Naive thymus-derived CD8-positive, alpha-beta T cell (primary cell): ENCODE measurements around the gene ERCC3. TPM values are rescaled to one million over a fixed set of nuclear protein-coding genes. Genes with fewer than 3 reads are reported as not detected.

Source experiments
- ATAC-seq, 2 donors: fragments of 150-1000 bp; cut with Tn5 transposase in 1 of 2; sonication (Bioruptor Pico), chemical (Tn5 transposase) in 1 of 2; 1 replicate in 1 of 2; 2 replicates in 1 of 2; pipeline ENCODE4 v1.10.0; 2021; ENCODE audit warnings: mild to moderate bottlenecking in 2 of 2, moderate library complexity in 2 of 2
- POLR2A ChIA-PET: fragments of 350-600 bp; sonication (Branson Sonifier 250); formaldehyde crosslinking; loops from one replicate; lab custom pipeline; 2021; ENCODE audit warnings: antibody characterized with exemption; lab: Charles Lee
- DNase-seq, 10 donors: peaks; one replicate each; pipeline versions ENCODE4 v3.0.0 to v3.0.0-alpha.2; 2020 to 2022
- H3K27ac Mint-ChIP-seq, 10 donors: one replicate each; pipeline ENCODE4 v1.8.0; 2020 to 2022; ENCODE audit warnings: mild to moderate bottlenecking in 10 of 10, mixed read lengths in 10 of 10, moderate library complexity in 4 of 10, inconsistent platforms in 1 of 10
- H3K27me3 Mint-ChIP-seq, 5 donors: one replicate each; pipeline ENCODE4 v1.8.0; 2021 to 2022; ENCODE audit warnings: mixed read lengths in 5 of 5
- H3K36me3 Mint-ChIP-seq, 3 donors: one replicate each; pipeline ENCODE4 v1.8.0; 2020 to 2022; ENCODE audit warnings: mixed read lengths in 3 of 3, mild to moderate bottlenecking in 2 of 3, inconsistent platforms in 1 of 3
- H3K4me1 Mint-ChIP-seq, 4 donors: one replicate each; pipeline ENCODE4 v1.8.0; 2021 to 2022; ENCODE audit warnings: mixed read lengths in 4 of 4
- H3K4me3 Mint-ChIP-seq, 10 donors: one replicate each; pipeline ENCODE4 v1.8.0; 2020 to 2022; ENCODE audit warnings: mild to moderate bottlenecking in 10 of 10, mixed read lengths in 10 of 10, moderate library complexity in 6 of 10, inconsistent platforms in 1 of 10
- H3K9me3 Mint-ChIP-seq, 9 donors: one replicate each; pipeline ENCODE4 v1.8.0; 2020 to 2022; ENCODE audit warnings: mixed read lengths in 9 of 9, mild to moderate bottlenecking in 3 of 9, inconsistent platforms in 1 of 9, moderate library complexity in 1 of 9
- polyA plus RNA-seq, 3 donors: library from polyadenylated mRNA; unstranded; fragments of 300-500 nt; fragmentation: Illumina TruSeq; gene quantifications; one replicate each; pipeline ENCODE4 v1.2.3, GENCODE V29; 2021
- total RNA-seq, 8 experiments: library from RNA in 2 of 8; stranded (reverse) in 2 of 8; gene quantifications; one replicate each; pipeline ENCODE4 v1.2.3 and lab custom pipeline; 2021 to 2026

The ERCC3 gene
- total and polyA plus RNA-seq, 5 experiments from 2014 or later: 17.0 to 65.8 (median 27.2) TPM

GRCh38 chr2:127313406-127313805 lies 19.5 kb upstream of the ERCC3 start:
- no peak for ATAC-seq
- Mint-ChIP-seq H3K4me3 (no peak overlapping the region), H3K9me3 (no peaks in the 10 kb centered on the region), H3K36me3 (peaks cover 6 to 88% (median 16%) of the 10 kb centered on the region in 3 donors), H3K4me1 (peaks cover 0 to 3% (median 0%) of the 10 kb centered on the region in 4 donors), H3K27ac (no peak overlapping the region), H3K27me3 (no peaks in the 10 kb centered on the region)
- no peak for DNase-seq
- POLR2A ChIA-PET: no interaction called here

GRCh38 chr2:127310980-127311379 lies 17.0 kb upstream of the ERCC3 start:
- H3K36me3 Mint-ChIP-seq: peaks cover 6 to 85% (median 16%) of the 10 kb centered on the region in 3 donors
- DNase-seq (no peak), ATAC-seq (no peak)
- H3K9me3 Mint-ChIP-seq: no peaks in the 10 kb centered on the region
- H3K4me3 Mint-ChIP-seq: no peak overlapping the region
- H3K27ac Mint-ChIP-seq: peak overlapping the region in 2 of 10 donors; percentile 46 to 58
- no peaks in the 10 kb centered on the region for H3K27me3 Mint-ChIP-seq
- peaks cover 0 to 3% (median 0%) of the 10 kb centered on the region in 4 donors for H3K4me1 Mint-ChIP-seq
- POLR2A ChIA-PET: no interaction called here

GRCh38 chr2:127309468-127309867 lies 15.5 kb upstream of the ERCC3 start:
- Mint-ChIP-seq H3K9me3 (no peaks in the 10 kb centered on the region), H3K27me3 (no peaks in the 10 kb centered on the region)

GRCh38 chr2:127308586-127309138 lies 14.7 kb upstream of the ERCC3 start:
- Mint-ChIP-seq H3K4me1 (peaks cover 0 to 3% (median 0%) of the 10 kb centered on the region in 4 donors), H3K4me3 (no peak overlapping the region), H3K9me3 (no peaks in the 10 kb centered on the region), H3K36me3 (peaks cover 0 to 77% (median 16%) of the 10 kb centered on the region in 3 donors), H3K27ac (peak overlapping the region in 1 of 10 donors; percentile 15), H3K27me3 (no peaks in the 10 kb centered on the region)
- ATAC-seq (no peak), DNase-seq (no peak)
- POLR2A ChIA-PET: interaction anchor here (0.6 kb wide), 1 partner anchor 14 kb away, joined by 3 read pairs; no protein-coding TSS in a partner anchor

More at GRCh38 chr2:127309468-127309867, 15.5 kb upstream of the ERCC3 start:
- Mint-ChIP-seq H3K4me3 (no peak overlapping the region), H3K27ac (no peak overlapping the region), H3K4me1 (peaks cover 0 to 3% (median 0%) of the 10 kb centered on the region in 4 donors), H3K36me3 (peaks cover 4 to 81% (median 16%) of the 10 kb centered on the region in 3 donors)
- POLR2A ChIA-PET: no interaction called here
- DNase-seq: no peak
- no peak for ATAC-seq

GRCh38 chr2:127305990-127306585 lies 12.1 kb upstream of the ERCC3 start:
- POLR2A ChIA-PET: no interaction called here
- Mint-ChIP-seq H3K4me1 (peaks cover 0 to 3% (median under 1%) of the 10 kb centered on the region in 4 donors), H3K27me3 (no peaks in the 10 kb centered on the region), H3K36me3 (peaks cover 0 to 58% (median 14%) of the 10 kb centered on the region in 3 donors), H3K9me3 (no peaks in the 10 kb centered on the region), H3K4me3 (no peak overlapping the region), H3K27ac (peak overlapping the region in 1 of 10 donors; percentile 2)
- ATAC-seq (no peak), DNase-seq (no peak)

GRCh38 chr2:127302168-127302567 lies 8.2 kb upstream of the ERCC3 start:
- H3K4me1 Mint-ChIP-seq: peaks cover 0 to 3% (median under 1%) of the 10 kb centered on the region in 4 donors
- peaks cover 0 to 30% (median 7%) of the 10 kb centered on the region in 3 donors for H3K36me3 Mint-ChIP-seq
- no peak for DNase-seq
- POLR2A ChIA-PET: no interaction called here
- no peaks in the 10 kb centered on the region for H3K9me3 Mint-ChIP-seq
- H3K27ac Mint-ChIP-seq: peak overlapping the region in 1 of 10 donors; percentile 32
- no peak for ATAC-seq
- no peaks in the 10 kb centered on the region for H3K27me3 Mint-ChIP-seq
- H3K4me3 Mint-ChIP-seq: no peak overlapping the region

GRCh38 chr2:127293386-127293747 lies 577 bp downstream of the ERCC3 start:
- ATAC-seq (peak in 1 of 2 donors; percentile 11), DNase-seq (no peak)
- H3K4me3 Mint-ChIP-seq: peak overlapping the region; percentile 88 to 99 (median 98)
- peaks cover 5 to 40% (median 16%) of the 10 kb centered on the region in 3 donors for H3K36me3 Mint-ChIP-seq
- H3K27ac Mint-ChIP-seq: peak overlapping the region; percentile 84 to 99 (median 97)
- H3K4me1 Mint-ChIP-seq: peaks cover 16 to 53% (median 42%) of the 10 kb centered on the region in 4 donors
- POLR2A ChIA-PET: interaction anchor here (0.6 to 1.7 kb wide), 9 partner anchors 19 to 798 kb away, joined by 3 to 7 read pairs (median 4); partner anchors contain the start of gene UGGT1
- no peaks in the 10 kb centered on the region for H3K27me3 Mint-ChIP-seq
- H3K9me3 Mint-ChIP-seq: no peaks in the 10 kb centered on the region

- H3K4me3 Mint-ChIP-seq: peak overlapping the region in 1 of 10 donors; percentile 29
- no peak for ATAC-seq
- no peaks in the 10 kb centered on the region for H3K27me3 Mint-ChIP-seq
- no peak for DNase-seq
- POLR2A ChIA-PET: no interaction called here
- H3K4me1 Mint-ChIP-seq: peaks cover 20 to 52% (median 39%) of the 10 kb centered on the region in 4 donors
- peaks cover 0 to 7% (median 0%) of the 10 kb centered on the region in 9 donors for H3K9me3 Mint-ChIP-seq
- peaks cover 18 to 91% (median 56%) of the 10 kb centered on the region in 3 donors for H3K36me3 Mint-ChIP-seq
- H3K27ac Mint-ChIP-seq: peak overlapping the region in 2 of 10 donors; percentile 29 to 44
Observed at GRCh38 chr2:127288274-127288673, 5.7 kb downstream of the ERCC3 start.

- Mint-ChIP-seq H3K4me3 (no peak overlapping the region), H3K27ac (no peak overlapping the region), H3K9me3 (peaks cover 0 to 7% (median 0%) of the 10 kb centered on the region in 9 donors), H3K27me3 (no peaks in the 10 kb centered on the region), H3K4me1 (peaks cover 19 to 37% (median 28%) of the 10 kb centered on the region in 4 donors), H3K36me3 (peaks cover 18 to 100% (median 57%) of the 10 kb centered on the region in 3 donors)
- ATAC-seq (no peak), DNase-seq (no peak)
- POLR2A ChIA-PET: no interaction called here
Observed at GRCh38 chr2:127283275-127283674, 10.7 kb downstream of the ERCC3 start.

GRCh38 chr2:127280693-127281092 lies 13.3 kb downstream of the ERCC3 start:
- H3K9me3 Mint-ChIP-seq: peaks cover 0 to 7% (median 0%) of the 10 kb centered on the region in 9 donors
- H3K27ac Mint-ChIP-seq: peak overlapping the region in 1 of 10 donors; percentile 18

GRCh38 chr2:127279781-127280180 lies 14.2 kb downstream of the ERCC3 start:
- Mint-ChIP-seq H3K27me3 (no peaks in the 10 kb centered on the region), H3K9me3 (peaks cover 0 to 7% (median 0%) of the 10 kb centered on the region in 9 donors), H3K4me1 (peaks cover 24 to 38% (median 29%) of the 10 kb centered on the region in 4 donors), H3K36me3 (peaks cover 15 to 99% (median 44%) of the 10 kb centered on the region in 3 donors), H3K4me3 (no peak overlapping the region), H3K27ac (peak overlapping the region in 1 of 10 donors; percentile 18)
- ATAC-seq (no peak), DNase-seq (no peak)
- POLR2A ChIA-PET: no interaction called here

More at GRCh38 chr2:127280693-127281092, 13.3 kb downstream of the ERCC3 start:
- H3K27me3 Mint-ChIP-seq: no peaks in the 10 kb centered on the region
- DNase-seq: no peak
- H3K4me3 Mint-ChIP-seq: no peak overlapping the region
- H3K36me3 Mint-ChIP-seq: peaks cover 15 to 99% (median 49%) of the 10 kb centered on the region in 3 donors
- POLR2A ChIA-PET: interaction anchor here (0.6 kb wide), 2 partner anchors 14 to 52 kb away, joined by 3 to 5 read pairs; no protein-coding TSS in a partner anchor
- peaks cover 22 to 36% (median 29%) of the 10 kb centered on the region in 4 donors for H3K4me1 Mint-ChIP-seq
- ATAC-seq: no peak

GRCh38 chr2:127278959-127279358 lies 15.0 kb downstream of the ERCC3 start:
- ATAC-seq (no peak), DNase-seq (no peak)
- Mint-ChIP-seq H3K36me3 (peaks cover 9 to 99% (median 36%) of the 10 kb centered on the region in 3 donors), H3K4me3 (no peak overlapping the region), H3K9me3 (peaks cover 0 to 4% (median 0%) of the 10 kb centered on the region in 9 donors), H3K4me1 (peaks cover 20 to 34% (median 23%) of the 10 kb centered on the region in 4 donors), H3K27me3 (no peaks in the 10 kb centered on the region), H3K27ac (peak overlapping the region in 2 of 10 donors; percentile 25 to 31)
- POLR2A ChIA-PET: no interaction called here

GRCh38 chr2:127277028-127277427 lies 16.9 kb downstream of the ERCC3 start:
- DNase-seq: no peak
- Mint-ChIP-seq H3K27me3 (no peaks in the 10 kb centered on the region), H3K4me1 (peaks cover 5 to 16% (median 10%) of the 10 kb centered on the region in 4 donors), H3K36me3 (peaks cover 5 to 99% (median 32%) of the 10 kb centered on the region in 3 donors), H3K4me3 (no peak overlapping the region), H3K27ac (peak overlapping the region in 3 of 10 donors; percentile 12 to 58 (median 21)), H3K9me3 (no peaks in the 10 kb centered on the region)
- ATAC-seq: no peak
- POLR2A ChIA-PET: no interaction called here
